Measurements from ENCODE around the gene ZNF2.
"Not testable (repeated sequence)": the region's sequence is repeated elsewhere in the genome, so short reads cannot be mapped to it uniquely, and the experiment has no call there.

Gene ZNF2

GRCh38 chr2:95165371-95166064, at the start of gene ZNF2:
Gene ZNF2 (plus strand): TSS chr2:95165809. CDS start chr2:95176227, 10,418 bp downstream.
- in situ Hi-C loops (cut with HindIII; ENCODE audit: low sequenced_read_pairs), result no loop called here

- in situ Hi-C loops (cut with HindIII; ENCODE audit: low sequenced_read_pairs), result no loop called here
Observed at GRCh38 chr2:95121093-95121406, 44.6 kb upstream of the ZNF2 start.

GRCh38 chr2:95121407-95122196, 44.0 kb upstream of the ZNF2 start, which contains the start of gene MRPS5:
Gene MRPS5 (minus strand): TSS chr2:95121808. CDS start chr2:95121791, 17 bp downstream.
- in situ Hi-C loops (cut with HindIII; ENCODE audit: low sequenced_read_pairs), result no loop called here

- in situ Hi-C loops (cut with HindIII; ENCODE audit: low sequenced_read_pairs), result no loop called here
Observed at GRCh38 chr2:95122197-95122551, 43.4 kb upstream of the ZNF2 start.

GRCh38 chr2:95138702-95139101, 26.9 kb upstream of the ZNF2 start:
- in situ Hi-C loops (cut with HindIII; ENCODE audit: low sequenced_read_pairs), result no loop called here

GRCh38 chr2:95143838-95144237, 21.8 kb upstream of the ZNF2 start:
- in situ Hi-C loops (cut with HindIII; ENCODE audit: low sequenced_read_pairs), result no loop called here

- in situ Hi-C loops (cut with HindIII; ENCODE audit: low sequenced_read_pairs), result no loop called here
Observed at GRCh38 chr2:95149397-95149984, 16.1 kb upstream of the ZNF2 start.

- in situ Hi-C loops (cut with HindIII; ENCODE audit: low sequenced_read_pairs), result no loop called here
Observed at GRCh38 chr2:95158441-95158840, 7.2 kb upstream of the ZNF2 start.

GRCh38 chr2:95158891-95159619, 6.6 kb upstream of the ZNF2 start:
- in situ Hi-C loops (cut with HindIII; ENCODE audit: low sequenced_read_pairs), result no loop called here

- in situ Hi-C loops (cut with HindIII; ENCODE audit: low sequenced_read_pairs), result no loop called here
Observed at GRCh38 chr2:95159690-95160449, 5.7 kb upstream of the ZNF2 start, which contains the start of gene ZNF514. Gene ZNF514 (minus strand): TSS chr2:95159848. CDS start chr2:95153253, 6,595 bp downstream.

- in situ Hi-C loops (cut with HindIII; ENCODE audit: low sequenced_read_pairs), result no loop called here
Observed at GRCh38 chr2:95165030-95165370, 609 bp upstream of the ZNF2 start.

- in situ Hi-C loops (cut with HindIII; ENCODE audit: low sequenced_read_pairs), result no loop called here
Observed at GRCh38 chr2:95166065-95166763, 605 bp downstream of the ZNF2 start.

- in situ Hi-C loops (cut with HindIII; ENCODE audit: low sequenced_read_pairs), result no loop called here
Observed at GRCh38 chr2:95171902-95172301, 6.3 kb downstream of the ZNF2 start.

- in situ Hi-C loops (cut with HindIII; ENCODE audit: low sequenced_read_pairs), result no loop called here
Observed at GRCh38 chr2:95174031-95174542, 8.5 kb downstream of the ZNF2 start.

- in situ Hi-C loops (cut with HindIII; ENCODE audit: low sequenced_read_pairs), result no loop called here
Observed at GRCh38 chr2:95179451-95179850, 13.8 kb downstream of the ZNF2 start.

GRCh38 chr2:95181774-95182173, 16.2 kb downstream of the ZNF2 start:
- in situ Hi-C loops (cut with HindIII; ENCODE audit: low sequenced_read_pairs), result no loop called here

GRCh38 chr2:95185197-95185596, 19.6 kb downstream of the ZNF2 start:
- in situ Hi-C loops (cut with HindIII; ENCODE audit: low sequenced_read_pairs), result no loop called here

GRCh38 chr2:95185973-95186372, 20.4 kb downstream of the ZNF2 start:
- in situ Hi-C loops (cut with HindIII; ENCODE audit: low sequenced_read_pairs), result no loop called here

GRCh38 chr2:95192956-95193355, 27.3 kb downstream of the ZNF2 start:
- in situ Hi-C loops (cut with HindIII; ENCODE audit: low sequenced_read_pairs), result not testable (repeated sequence)

GRCh38 chr2:95203911-95204310, 38.3 kb downstream of the ZNF2 start:
- in situ Hi-C loops (cut with HindIII; ENCODE audit: low sequenced_read_pairs), result no loop called here
